ENCODE data around the gene KRTAP4-6. TPM values are rescaled to one million over a fixed set of nuclear protein-coding genes. Genes with fewer than 3 reads are reported as not detected.
"Not testable (repeated sequence)": the region's sequence is repeated elsewhere in the genome, so short reads cannot be mapped to it uniquely, and the experiment has no call there.

The KRTAP4-6 gene
- polyA plus RNA-seq (ENCODE audit: insufficient read length in 12 of 12) = not detected
- long read RNA-seq, donor 1 = 0 reads
- long read RNA-seq, donor 2 = 0 reads
- long read RNA-seq, donor 3 = 0 reads
- long read RNA-seq, donor 4 = 0 reads
- long read RNA-seq, donor 5 = 0 reads
- long read RNA-seq, donor 6 = 0 reads
- long read RNA-seq, donor 7 = 0 reads
- long read RNA-seq, donor 8 = 0 reads
- long read RNA-seq, donor 9 = 0 reads
- long read RNA-seq, donor 10 = 0 reads
- long read RNA-seq, donor 11 = 0 reads

- no peak for DNase-seq
Measured at GRCh38 chr17:41140360-41141131, at the start of gene KRTAP4-6. Gene KRTAP4-6, minus strand, starts transcription at chr17:41140544. Its CDS starts 57 bp downstream, at chr17:41140487.

- not testable (repeated sequence) for DNase-seq
Measured at GRCh38 chr17:41189837-41190318, 49.5 kb upstream of the KRTAP4-6 start, which contains the start of gene KRTAP9-1. Gene KRTAP9-1, plus strand, starts transcription at chr17:41189887. Its CDS starts 0 bp downstream, at chr17:41189887.

DNA sequence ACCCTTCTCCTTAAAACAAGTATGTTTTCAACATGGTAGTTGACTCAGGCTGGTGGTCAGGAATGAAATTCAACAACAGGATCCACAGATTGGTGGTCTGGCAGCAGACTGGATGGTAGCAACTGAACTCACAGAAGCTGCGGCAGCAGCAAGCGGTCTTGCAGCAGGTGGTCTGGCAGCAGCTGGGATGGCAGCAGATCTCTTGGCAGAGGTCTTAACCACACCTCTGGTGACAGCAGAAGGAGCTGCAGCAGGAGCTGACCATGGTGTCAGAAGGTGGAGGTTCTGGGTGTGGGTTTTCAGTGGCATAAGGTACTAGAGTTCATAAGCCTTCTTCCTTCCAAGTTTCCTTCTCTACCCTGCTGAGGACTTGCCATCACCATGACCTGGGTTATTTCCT lies 46.5 kb upstream of the KRTAP4-6 start:
- DNase-seq = no peak

- DNase-seq = no peak
Measured at GRCh38 chr17:41185001-41185400, 44.7 kb upstream of the KRTAP4-6 start.

GRCh38 chr17:41184480-41184961 lies 44.2 kb upstream of the KRTAP4-6 start, which contains the start of gene KRTAP4-1:
Gene KRTAP4-1, minus strand, starts transcription at chr17:41184911. Its CDS starts 57 bp downstream, at chr17:41184854.
- DNase-seq = no peak

DNA sequence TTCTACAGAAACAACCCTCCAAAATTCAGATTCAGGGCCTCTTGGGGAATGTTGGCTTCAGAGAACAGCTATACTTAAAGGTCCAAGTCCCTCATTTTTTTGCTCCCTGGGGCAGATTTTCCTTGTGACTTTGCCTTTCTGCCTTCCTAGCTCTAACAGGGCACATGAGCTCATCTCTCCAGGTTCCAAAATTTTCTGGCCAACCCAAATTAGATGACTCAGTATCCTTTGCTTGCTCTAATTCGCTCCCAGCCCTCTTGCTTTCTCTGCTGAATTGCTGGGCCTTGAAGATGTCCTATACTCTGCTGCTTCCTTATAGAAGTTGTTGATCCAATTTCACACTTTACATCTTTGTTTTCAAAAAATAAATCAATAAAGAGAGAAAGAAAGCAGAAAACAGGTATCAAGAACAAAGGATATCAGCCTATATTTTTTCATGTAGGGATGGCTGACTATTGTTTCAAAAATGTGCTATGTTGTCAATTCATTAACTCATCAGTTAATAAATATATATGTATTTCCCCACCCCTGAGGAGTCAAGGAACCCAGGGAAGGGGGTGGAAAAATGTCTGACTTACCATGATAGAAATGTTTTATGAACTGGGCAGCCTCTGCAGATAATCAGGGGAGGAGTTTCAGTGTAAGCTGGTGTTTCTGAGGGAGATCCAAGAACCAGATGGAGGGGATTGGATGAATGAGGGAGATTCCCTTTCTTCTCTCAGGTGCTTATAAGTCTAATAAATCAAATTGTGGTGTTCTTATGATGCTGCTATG lies 38.7 kb upstream of the KRTAP4-6 start:
- no peak for DNase-seq

DNA sequence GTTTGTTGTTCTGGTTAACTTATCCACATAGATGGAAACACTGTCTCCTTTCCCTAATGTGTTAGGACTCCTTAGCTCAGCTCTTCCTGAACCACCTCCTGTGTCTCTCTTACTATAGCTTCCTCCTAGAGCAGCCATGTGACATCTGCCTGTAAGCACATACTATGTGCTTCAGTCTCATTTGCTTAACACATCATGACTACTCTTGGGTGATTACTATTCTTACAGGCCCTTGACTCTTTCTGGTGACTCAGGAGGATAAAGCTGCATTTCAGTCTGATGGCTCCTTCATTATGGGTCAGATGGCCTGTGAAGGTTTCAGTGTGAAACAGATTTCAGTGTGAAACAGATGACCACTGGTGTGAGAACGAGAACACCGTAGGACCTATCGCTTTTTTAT lies 38.0 kb upstream of the KRTAP4-6 start:
- no peak for DNase-seq

GRCh38 chr17:41177727-41178271 lies 37.5 kb upstream of the KRTAP4-6 start, which contains the start of gene KRTAP4-2:
Gene KRTAP4-2, minus strand, starts transcription at chr17:41178221. Its CDS starts 57 bp downstream, at chr17:41178164.
- DNase-seq = no peak

GRCh38 chr17:41176744-41177387 lies 36.5 kb upstream of the KRTAP4-6 start:
- no peak for DNase-seq

GRCh38 chr17:41171886-41172285 lies 31.5 kb upstream of the KRTAP4-6 start:
- DNase-seq = no peak

DNA sequence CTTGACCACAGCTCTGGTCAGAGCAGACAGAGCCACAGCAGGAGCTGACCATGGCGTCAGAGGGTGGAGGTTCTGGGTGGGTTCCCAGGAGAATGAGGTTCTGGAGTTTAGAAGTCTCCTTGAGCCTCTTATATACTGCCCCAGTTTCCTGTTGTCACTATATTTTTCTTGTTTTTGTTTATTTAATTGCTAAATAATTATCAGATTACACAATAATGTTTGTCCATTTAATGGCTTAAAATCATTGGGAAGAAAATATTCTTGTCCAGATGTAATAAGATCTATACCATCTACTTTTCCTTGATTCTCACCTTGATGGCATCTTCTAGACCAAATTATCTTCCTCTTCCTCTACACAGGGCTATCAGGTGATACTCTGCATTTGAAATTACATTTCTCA lies 27.8 kb upstream of the KRTAP4-6 start, which contains the start of gene KRTAP4-3:
Gene KRTAP4-3, minus strand, starts transcription at position 101 of the 400 bp plus-strand sequence. Its CDS starts 49 bp downstream, at position 52.
- DNase-seq = no peak

DNA sequence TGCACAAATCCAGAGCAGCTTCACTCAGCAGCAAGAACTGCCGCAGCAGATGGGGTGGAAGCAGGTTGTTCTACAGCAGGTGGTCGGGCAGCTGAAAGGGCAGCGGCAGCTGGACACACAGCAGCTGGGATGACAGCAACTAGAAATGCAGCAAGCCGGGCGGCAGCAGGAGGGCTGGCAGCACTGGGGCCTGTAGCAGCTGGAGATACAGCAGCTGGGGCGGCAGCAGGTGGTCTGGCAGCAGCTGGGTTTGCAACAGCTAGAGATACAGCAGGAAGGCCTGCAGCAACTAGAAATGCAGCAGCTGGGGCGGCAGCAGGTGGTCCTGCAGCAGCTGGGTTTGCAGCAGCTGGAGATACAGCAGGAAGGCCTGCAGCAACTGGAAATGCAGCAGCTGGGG lies 27.2 kb upstream of the KRTAP4-6 start:
- no peak for DNase-seq

DNA sequence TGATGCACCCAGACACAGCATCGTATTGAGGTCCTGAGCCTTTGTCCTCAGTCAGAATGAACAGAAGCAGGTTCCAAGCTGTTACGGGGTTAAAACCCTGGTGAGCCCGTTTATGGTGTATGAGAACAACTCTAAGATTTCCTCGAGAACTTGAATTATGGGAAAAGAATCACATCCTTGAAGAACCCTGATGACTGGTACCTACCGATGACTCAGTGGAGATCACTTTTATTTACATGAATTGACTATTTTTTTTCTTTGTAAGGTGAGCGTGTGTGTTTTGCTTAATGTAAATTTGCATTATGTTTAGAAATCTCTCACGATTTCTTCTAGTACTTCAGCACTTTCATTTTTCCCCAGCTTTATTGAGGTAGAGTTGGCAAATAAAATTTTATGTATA lies 23.5 kb upstream of the KRTAP4-6 start:
- no peak for DNase-seq

DNA sequence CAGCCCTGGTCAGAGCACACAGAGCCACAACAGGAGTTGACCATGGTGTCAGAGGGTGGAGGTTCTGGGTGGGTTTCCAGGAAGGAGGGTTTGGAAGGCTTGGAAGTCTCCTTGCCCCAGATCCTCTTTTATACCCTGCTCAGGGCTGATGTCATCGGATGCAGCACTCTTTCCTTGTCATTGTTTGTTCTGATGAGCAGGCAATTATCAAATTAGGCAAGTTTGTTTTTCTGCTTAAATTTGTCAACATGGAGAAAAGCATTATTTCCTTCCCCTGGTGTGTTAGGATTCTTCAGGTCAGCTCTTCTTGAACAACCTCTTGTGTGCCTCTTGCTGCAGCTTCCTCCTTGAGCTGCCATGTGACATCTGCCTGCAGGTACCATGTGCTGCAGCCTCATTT lies 20.3 kb upstream of the KRTAP4-6 start, which contains the start of gene KRTAP4-4:
Gene KRTAP4-4, minus strand, starts transcription at position 101 of the 400 bp plus-strand sequence. Its CDS starts 57 bp downstream, at position 44.
- DNase-seq = no peak

- DNase-seq = not testable (repeated sequence)
Measured at GRCh38 chr17:41160190-41160589, 19.8 kb upstream of the KRTAP4-6 start.

DNA sequence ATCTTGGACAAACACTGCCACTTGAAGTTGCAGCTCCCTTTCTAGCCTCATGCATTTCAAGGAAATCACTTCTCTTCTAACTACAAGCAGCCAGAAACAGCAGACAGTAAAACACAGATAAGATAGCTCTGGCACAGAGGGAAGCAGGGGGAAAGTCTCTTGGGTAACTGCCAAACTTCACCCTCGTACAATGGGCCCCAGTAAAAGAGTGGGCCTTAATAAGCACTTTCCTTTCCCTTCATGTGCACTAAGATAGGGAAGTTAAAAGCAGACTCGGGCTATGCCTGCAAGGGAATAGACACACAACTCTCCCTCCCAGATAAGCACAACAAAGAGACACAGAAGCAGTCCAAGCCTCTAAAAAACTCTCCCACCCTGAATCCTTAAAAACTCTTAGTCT lies 13.5 kb upstream of the KRTAP4-6 start:
- DNase-seq = peak; percentile 3

DNA sequence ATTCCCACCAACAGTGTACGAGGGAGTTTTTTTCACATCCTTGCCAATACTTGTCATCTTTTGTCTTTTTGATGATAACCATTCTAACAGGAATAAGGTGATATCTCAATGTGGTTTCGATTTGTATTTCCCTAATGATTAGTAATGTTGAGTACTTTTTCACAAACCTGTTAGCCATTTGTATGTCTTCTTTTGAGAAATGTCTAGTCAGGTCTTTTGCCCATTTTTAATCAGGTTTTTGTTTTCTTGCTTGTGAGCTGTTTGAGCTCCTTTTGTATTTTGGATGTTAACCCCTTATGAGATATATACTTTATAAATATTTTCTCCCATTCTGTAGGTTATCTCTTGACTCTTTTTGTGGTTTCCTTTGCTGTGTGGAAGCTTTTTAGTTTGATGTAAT lies 11.2 kb upstream of the KRTAP4-6 start:
- no peak for DNase-seq

DNA sequence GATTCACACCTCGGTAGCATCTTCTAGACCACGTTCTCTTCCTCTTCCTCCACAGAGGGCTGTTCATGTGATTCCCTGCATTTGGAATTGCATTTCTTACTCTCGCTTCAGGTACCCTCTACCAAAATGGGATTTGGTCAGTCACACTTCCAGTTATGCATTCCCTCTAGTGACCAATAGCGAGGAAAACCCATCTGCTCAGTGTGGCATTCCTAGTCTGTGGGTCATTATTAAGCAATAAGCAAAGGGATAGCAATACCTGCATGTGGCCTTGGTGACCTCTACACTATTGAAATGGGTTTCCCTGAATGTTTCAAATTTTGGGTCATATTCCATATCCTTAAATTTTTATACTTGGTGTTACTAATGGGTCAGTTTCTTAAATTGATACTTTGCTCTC lies 9.7 kb upstream of the KRTAP4-6 start:
- DNase-seq = no peak

DNA sequence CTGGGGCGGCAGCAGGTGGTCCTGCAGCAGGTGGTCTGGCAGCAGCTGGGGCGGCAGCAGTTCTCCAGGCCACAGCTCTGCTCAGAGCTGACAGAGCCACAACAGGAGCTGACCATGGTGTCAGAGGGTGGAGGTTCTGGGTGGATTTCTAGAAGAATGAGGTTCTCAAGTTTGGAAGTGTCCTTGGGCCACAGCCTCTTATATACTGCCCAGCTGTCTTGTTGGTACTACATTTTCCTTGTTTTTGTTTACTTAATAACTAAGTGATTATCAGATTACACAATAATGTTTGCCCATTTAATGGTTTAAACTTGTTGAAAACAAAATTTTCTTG lies 9.3 kb upstream of the KRTAP4-6 start, which contains the start of gene KRTAP4-5:
Gene KRTAP4-5, minus strand, starts transcription at position 174 of the 334 bp plus-strand sequence. Its CDS starts 58 bp downstream, at position 116.
- DNase-seq = no peak

- not testable (repeated sequence) for DNase-seq
Measured at GRCh38 chr17:41148971-41149651, 8.8 kb upstream of the KRTAP4-6 start.

All from muscle of arm (tissue), 14 donors.